ENCODE results near the gene TNFRSF13B.
A peak's percentile ranks its signal among the peaks of the same experiment; 100 is the strongest.
"Not testable (repeated sequence)": the region's sequence is repeated elsewhere in the genome, so short reads cannot be mapped to it uniquely, and the experiment has no call there.

The TNFRSF13B gene

GRCh38 chr17:16987066-16987829 lies 15.3 kb upstream of the TNFRSF13B start:
- DNase-seq (ENCODE audit: low spot score), result no peak

GRCh38 chr17:16986391-16986790 lies 14.5 kb upstream of the TNFRSF13B start:
- no peak for DNase-seq (ENCODE audit: low spot score)

GRCh38 chr17:16981928-16982327 lies 10.0 kb upstream of the TNFRSF13B start:
- DNase-seq (ENCODE audit: low spot score), result no peak

- peak; percentile 65 for DNase-seq (ENCODE audit: low spot score)
Measured at GRCh38 chr17:16980813-16981731, 9.2 kb upstream of the TNFRSF13B start.

GRCh38 chr17:16980061-16980460 lies 8.1 kb upstream of the TNFRSF13B start:
- DNase-seq (ENCODE audit: low spot score), result no peak

GRCh38 chr17:16979237-16979823 lies 7.4 kb upstream of the TNFRSF13B start:
- DNase-seq (ENCODE audit: low spot score), result not testable (repeated sequence)

- DNase-seq (ENCODE audit: low spot score), result no peak
Measured at GRCh38 chr17:16977932-16978331, 6.0 kb upstream of the TNFRSF13B start.

- DNase-seq (ENCODE audit: low spot score), result no peak
Measured at GRCh38 chr17:16976725-16977550, 5.0 kb upstream of the TNFRSF13B start.

GRCh38 chr17:16975744-16976625 lies 4.1 kb upstream of the TNFRSF13B start:
- DNase-seq (ENCODE audit: low spot score), result no peak

- no peak for DNase-seq (ENCODE audit: low spot score)
Measured at GRCh38 chr17:16975277-16975651, 3.3 kb upstream of the TNFRSF13B start.

GRCh38 chr17:16974569-16975276 lies 2.8 kb upstream of the TNFRSF13B start:
- no peak for DNase-seq (ENCODE audit: low spot score)

- DNase-seq (ENCODE audit: low spot score), result no peak
Measured at GRCh38 chr17:16973760-16974540, 2.0 kb upstream of the TNFRSF13B start.

GRCh38 chr17:16973043-16973442 lies 1.1 kb upstream of the TNFRSF13B start:
- not testable (repeated sequence) for DNase-seq (ENCODE audit: low spot score)

GRCh38 chr17:16972346-16972745 lies 428 bp upstream of the TNFRSF13B start:
- DNase-seq (ENCODE audit: low spot score), result no peak

- no peak for DNase-seq (ENCODE audit: low spot score)
Measured at GRCh38 chr17:16969931-16970906, 1.7 kb downstream of the TNFRSF13B start.

GRCh38 chr17:16968786-16969185 lies 3.1 kb downstream of the TNFRSF13B start:
- no peak for DNase-seq (ENCODE audit: low spot score)

- DNase-seq (ENCODE audit: low spot score), result no peak
Measured at GRCh38 chr17:16962804-16963203, 9.1 kb downstream of the TNFRSF13B start.

- DNase-seq (ENCODE audit: low spot score), result no peak
Measured at GRCh38 chr17:16961792-16962191, 10.1 kb downstream of the TNFRSF13B start.

Measured in left forelimb (tissue), 1 donor.